Effector memory CD4-positive, alpha-beta T cell (primary cell): ENCODE measurements around the gene GPR107.
"Not testable (repeated sequence)": the region's sequence is repeated elsewhere in the genome, so short reads cannot be mapped to it uniquely, and the experiment has no call there.

ENCODE experiments used
- DNase-seq, 3 donors: peaks; one replicate each; pipeline ENCODE4 v3.0.0-alpha.2; 2020
- H3K27ac ChIP-seq: 2 replicates; pipeline ENCODE4 v1.7.0; 2013; ENCODE audit warnings: mild to moderate bottlenecking, low read length, moderate library complexity; ENCODE audit not compliant: insufficient read depth, poor library complexity, severe bottlenecking
- H3K27me3 ChIP-seq: replicated peaks from 2 replicates; pipeline ENCODE4 v1.7.0; 2013; ENCODE audit warnings: mild to moderate bottlenecking, low read length; ENCODE audit not compliant: insufficient read depth, control insufficient read depth, poor library complexity, severe bottlenecking
- H3K36me3 ChIP-seq: 2 replicates; pipeline ENCODE4 v1.7.0; 2013; ENCODE audit warnings: mild to moderate bottlenecking, low read length, moderate library complexity; ENCODE audit not compliant: control insufficient read depth, insufficient read depth
- H3K4me1 ChIP-seq: 2 replicates; pipeline ENCODE4 v1.7.0; 2013; ENCODE audit warnings: low read length, mild to moderate bottlenecking; ENCODE audit not compliant: control insufficient read depth, insufficient read depth, poor library complexity, severe bottlenecking
- H3K4me3 ChIP-seq: 2 replicates; pipeline ENCODE4 v1.7.0; 2013; ENCODE audit warnings: low read length, low read depth, mild to moderate bottlenecking; ENCODE audit not compliant: insufficient read depth, poor library complexity, severe bottlenecking
- H3K9me3 ChIP-seq: 2 replicates; pipeline ENCODE4 v1.7.0; 2013; ENCODE audit warnings: mild to moderate bottlenecking, low read length, moderate library complexity; ENCODE audit not compliant: control insufficient read depth

GPR107 gene

DNA sequence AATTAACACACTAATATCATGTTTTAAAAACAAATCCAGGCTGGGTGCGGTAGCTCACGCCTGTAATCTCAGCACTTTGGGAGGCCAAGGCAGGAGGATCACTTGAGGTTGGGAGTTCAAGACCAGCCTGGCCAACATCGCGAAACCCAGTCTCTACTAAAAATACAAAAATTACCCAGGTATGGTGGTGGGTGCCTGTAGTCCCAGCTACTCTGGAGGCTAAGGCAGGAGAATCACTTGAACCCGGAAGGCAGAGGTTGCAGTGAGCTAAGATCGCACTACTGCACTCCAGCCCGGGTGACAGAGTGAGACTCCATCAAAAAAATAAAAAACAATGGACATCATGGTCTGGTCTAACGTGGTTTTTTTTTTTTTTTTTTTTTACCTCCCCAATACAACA, 36.2 kb upstream of the GPR107 start:
- Histone ChIP-seq H3K27ac (peak overlapping the region; percentile 33), H3K36me3 (peaks cover 10% of the 10 kb centered on the region), H3K4me1 (peaks cover 13% of the 10 kb centered on the region)
- not testable (repeated sequence) for H3K4me3 ChIP-seq, H3K27me3 ChIP-seq, DNase-seq, H3K9me3 ChIP-seq

DNA sequence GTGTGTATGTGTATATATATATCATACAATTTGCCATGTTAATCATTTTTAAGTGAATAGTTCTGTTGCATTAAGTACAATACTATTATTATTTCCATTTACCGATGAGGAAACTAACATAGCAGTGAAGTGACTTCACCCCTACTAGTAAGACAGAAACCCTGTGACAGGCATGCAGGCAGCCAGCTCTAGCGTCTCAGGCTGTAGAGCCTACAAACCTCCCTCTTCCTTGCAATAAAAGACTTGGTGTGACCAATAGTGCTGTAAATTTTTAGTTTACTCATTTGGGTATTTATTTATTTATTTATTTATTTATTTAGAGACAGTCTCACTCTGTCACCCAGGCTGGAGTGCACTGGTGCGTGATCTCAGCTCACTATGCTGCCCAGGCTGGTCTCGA, 35.4 kb upstream of the GPR107 start:
- H3K4me1 ChIP-seq: peaks cover 18% of the 10 kb centered on the region
- no peak overlapping the region for H3K27ac ChIP-seq
- no peak for DNase-seq
- no peaks in the 10 kb centered on the region for H3K27me3 ChIP-seq
- H3K4me3 ChIP-seq: no peak overlapping the region
- peaks cover 10% of the 10 kb centered on the region for H3K36me3 ChIP-seq
- H3K9me3 ChIP-seq: peaks cover 5% of the 10 kb centered on the region

DNA sequence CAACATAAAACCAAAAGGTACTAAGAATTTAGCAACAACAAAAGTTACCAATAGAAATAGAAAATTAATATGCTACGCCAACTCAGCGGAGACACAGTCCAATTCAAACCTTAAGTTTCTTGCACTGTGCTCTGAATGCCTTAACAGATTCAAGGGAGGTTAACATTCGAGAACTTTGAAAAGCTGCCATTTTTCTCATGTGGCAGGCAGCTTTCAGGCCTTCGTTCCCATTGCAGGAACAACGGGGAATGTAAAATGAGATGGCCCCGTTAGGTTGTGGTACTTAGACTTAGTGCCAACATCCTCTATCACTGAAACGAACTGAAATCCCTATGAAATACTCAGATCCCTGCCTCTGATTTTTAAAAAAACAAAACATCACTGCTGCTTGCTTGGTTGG, 33.1 kb upstream of the GPR107 start:
- no peak for DNase-seq
- Histone ChIP-seq H3K4me1 (peaks cover 22% of the 10 kb centered on the region), H3K9me3 (peaks cover 5% of the 10 kb centered on the region), H3K27me3 (no peaks in the 10 kb centered on the region), H3K4me3 (no peak overlapping the region), H3K36me3 (peaks cover 10% of the 10 kb centered on the region), H3K27ac (no peak overlapping the region)

DNA sequence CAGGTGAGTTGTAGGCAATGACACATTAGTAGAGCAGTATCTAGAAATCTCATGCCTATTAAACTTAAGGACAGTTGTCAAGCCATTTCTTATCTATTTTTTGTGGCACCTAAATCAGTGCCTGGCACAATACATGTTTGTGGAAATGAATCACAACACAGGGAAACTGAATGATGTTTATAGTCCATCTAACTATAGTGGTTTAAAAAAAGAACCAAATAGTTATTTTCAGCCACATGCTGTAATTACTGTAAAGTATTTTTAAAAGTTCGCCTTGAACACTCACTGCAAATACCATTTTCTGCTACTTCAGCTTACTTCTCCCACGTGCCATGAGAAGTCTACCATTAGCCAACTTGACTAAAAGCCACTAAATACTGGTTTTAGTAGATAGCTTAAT, 32.6 kb upstream of the GPR107 start:
- DNase-seq: no peak

DNA sequence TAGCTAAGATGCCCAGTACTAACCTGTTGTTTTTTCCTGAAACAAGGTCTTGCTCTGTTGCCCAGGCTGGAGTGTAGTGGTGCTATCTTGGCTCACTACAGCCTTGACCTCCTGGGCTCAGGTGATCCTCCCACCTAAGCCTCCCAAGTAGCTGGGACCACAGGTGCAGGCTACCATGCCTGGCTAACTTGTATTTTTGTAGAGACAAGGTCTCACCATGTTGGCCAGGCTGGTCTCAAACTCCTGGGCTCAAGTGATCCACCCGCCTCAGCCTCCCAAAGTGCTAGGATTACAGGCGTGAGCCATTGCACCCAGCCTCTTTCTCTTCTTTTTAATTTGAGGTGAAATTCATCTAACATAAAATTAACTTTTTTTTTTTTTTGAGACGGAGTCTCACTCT, 31.9 kb upstream of the GPR107 start:
- not testable (repeated sequence) for H3K4me3 ChIP-seq, H3K27ac ChIP-seq, DNase-seq, H3K36me3 ChIP-seq, H3K27me3 ChIP-seq, H3K9me3 ChIP-seq
- H3K4me1 ChIP-seq: peaks cover 29% of the 10 kb centered on the region

More for the DNA sequence above, 32.6 kb upstream of the GPR107 start:
- Histone ChIP-seq H3K4me1 (peaks cover 23% of the 10 kb centered on the region), H3K9me3 (peaks cover 3% of the 10 kb centered on the region), H3K27me3 (no peaks in the 10 kb centered on the region), H3K4me3 (no peak overlapping the region), H3K27ac (no peak overlapping the region), H3K36me3 (peaks cover 8% of the 10 kb centered on the region)

DNA sequence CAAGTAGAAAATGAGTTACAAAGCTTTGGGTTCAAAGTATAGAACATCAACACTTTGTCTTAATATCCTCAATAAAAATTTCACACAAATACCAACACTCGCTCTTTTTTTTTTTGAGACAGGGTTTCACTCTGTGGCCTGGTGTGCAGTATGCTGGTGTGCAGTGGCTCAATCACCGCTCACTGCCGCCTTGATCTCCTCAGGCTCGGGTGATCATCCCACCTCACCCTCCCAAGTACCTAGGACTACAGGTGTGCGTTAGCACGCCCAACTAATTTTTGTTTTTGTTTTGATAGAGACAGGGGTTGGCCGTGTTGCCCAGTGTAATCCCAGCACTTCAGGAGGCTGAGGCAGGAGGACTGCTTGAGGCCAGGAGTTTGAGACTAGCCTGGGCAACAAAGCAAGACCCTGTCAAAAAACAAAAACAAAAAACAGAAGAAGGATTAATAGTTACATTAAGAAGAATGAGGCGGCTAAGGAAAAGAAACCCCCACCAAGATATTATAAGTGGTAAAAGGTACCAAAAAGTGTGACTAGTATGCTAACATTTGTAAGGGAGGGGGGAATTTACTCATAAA, 31.1 kb upstream of the GPR107 start:
- Histone ChIP-seq H3K36me3 (peaks cover 4% of the 10 kb centered on the region), H3K4me3 (no peak overlapping the region), H3K4me1 (peaks cover 37% of the 10 kb centered on the region), H3K9me3 (no peaks in the 10 kb centered on the region), H3K27me3 (no peaks in the 10 kb centered on the region), H3K27ac (peak overlapping the region; percentile 44)
- DNase-seq: no peak

DNA sequence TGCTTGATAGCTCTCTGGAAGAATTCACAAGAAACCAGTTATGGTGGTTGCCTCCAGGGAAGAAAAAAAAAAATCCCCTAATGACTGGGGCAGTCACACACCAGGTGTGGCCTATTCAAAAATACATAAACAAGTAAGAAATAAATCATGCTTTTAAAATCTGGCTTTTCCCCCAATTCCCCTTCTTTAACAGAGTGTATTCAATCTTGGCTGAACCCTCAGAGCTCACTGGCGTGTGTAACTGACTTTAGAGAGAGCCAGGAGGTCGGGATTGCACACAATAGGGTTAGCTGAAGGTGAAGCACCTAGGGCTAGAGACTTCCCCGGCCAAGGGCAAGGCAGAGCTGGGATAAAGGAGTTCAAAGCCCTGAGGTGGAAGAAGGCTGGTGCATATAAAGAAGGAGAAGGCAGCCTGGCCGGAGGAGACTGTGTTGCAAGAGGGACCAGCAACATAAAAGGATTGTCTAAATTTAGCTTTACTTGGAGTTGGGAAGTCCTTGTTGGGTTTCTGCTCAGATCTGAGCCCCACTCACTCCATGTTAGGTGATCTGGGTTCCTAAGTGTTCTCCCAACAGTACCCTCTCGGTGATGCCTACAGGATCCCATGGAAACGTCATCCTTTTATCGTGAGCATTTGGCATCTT, 30.4 kb upstream of the GPR107 start:
- Histone ChIP-seq H3K9me3 (no peaks in the 10 kb centered on the region), H3K36me3 (peaks cover 5% of the 10 kb centered on the region), H3K27ac (peak overlapping the region; percentile 44), H3K27me3 (no peaks in the 10 kb centered on the region), H3K4me3 (no peak overlapping the region), H3K4me1 (peaks cover 41% of the 10 kb centered on the region)
- DNase-seq: no peak

DNA sequence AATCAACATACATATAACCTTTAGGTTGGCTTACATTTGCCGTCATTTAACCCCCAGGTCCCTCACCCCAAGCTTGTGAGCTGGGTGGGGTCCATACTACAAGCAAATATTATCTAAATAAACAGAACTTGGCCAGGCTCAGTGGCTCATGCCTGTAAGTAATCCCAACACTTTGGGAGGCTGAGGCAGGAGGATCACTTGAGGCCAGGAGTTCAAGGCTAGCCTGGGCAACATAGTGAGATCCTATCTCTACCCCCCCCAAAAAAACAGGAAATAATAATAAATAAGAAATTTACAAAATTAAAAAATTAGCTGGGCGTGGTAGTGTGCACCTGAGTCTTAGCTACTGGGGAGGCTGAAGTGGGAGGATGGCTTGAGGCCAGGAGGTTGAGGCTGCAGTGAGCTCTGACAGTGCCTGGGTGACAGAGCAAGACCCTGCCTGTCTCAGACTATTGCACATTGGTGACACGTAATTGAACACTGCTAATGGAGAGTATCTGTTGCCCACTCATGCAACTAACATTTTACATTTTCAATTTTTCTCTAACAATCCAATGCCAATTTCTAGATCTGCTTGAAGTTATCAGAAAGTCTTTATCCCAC, 29.6 kb upstream of the GPR107 start:
- Histone ChIP-seq H3K4me1 (peaks cover 45% of the 10 kb centered on the region), H3K9me3 (no peaks in the 10 kb centered on the region), H3K27ac (peak overlapping the region; percentile 44), H3K4me3 (no peak overlapping the region), H3K27me3 (no peaks in the 10 kb centered on the region), H3K36me3 (peaks cover 5% of the 10 kb centered on the region)
- DNase-seq: no peak

DNA sequence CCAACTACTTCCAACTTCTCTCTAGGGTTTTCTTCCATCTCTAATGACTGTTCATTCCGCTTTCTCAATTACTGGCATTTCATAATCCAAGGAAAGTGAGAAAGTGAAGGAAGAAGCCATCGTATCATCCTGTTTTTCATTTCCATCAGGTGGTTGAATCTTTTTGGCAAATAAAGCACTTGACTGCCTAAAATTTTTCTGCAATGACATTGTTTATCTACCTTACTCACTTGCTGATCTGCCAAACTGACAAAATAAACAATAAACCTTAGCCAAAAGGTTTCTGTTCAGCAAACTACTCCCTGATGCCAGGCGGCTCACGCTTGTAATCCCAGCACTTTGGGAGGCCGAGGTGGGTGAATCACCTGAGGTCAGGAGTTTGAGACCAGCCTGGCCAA, 29.1 kb upstream of the GPR107 start:
- H3K27ac ChIP-seq: no peak overlapping the region
- H3K4me1 ChIP-seq: peaks cover 49% of the 10 kb centered on the region
- H3K9me3 ChIP-seq: no peaks in the 10 kb centered on the region
- H3K27me3 ChIP-seq: no peaks in the 10 kb centered on the region
- H3K4me3 ChIP-seq: no peak overlapping the region
- no peak for DNase-seq
- peaks cover 5% of the 10 kb centered on the region for H3K36me3 ChIP-seq

DNA sequence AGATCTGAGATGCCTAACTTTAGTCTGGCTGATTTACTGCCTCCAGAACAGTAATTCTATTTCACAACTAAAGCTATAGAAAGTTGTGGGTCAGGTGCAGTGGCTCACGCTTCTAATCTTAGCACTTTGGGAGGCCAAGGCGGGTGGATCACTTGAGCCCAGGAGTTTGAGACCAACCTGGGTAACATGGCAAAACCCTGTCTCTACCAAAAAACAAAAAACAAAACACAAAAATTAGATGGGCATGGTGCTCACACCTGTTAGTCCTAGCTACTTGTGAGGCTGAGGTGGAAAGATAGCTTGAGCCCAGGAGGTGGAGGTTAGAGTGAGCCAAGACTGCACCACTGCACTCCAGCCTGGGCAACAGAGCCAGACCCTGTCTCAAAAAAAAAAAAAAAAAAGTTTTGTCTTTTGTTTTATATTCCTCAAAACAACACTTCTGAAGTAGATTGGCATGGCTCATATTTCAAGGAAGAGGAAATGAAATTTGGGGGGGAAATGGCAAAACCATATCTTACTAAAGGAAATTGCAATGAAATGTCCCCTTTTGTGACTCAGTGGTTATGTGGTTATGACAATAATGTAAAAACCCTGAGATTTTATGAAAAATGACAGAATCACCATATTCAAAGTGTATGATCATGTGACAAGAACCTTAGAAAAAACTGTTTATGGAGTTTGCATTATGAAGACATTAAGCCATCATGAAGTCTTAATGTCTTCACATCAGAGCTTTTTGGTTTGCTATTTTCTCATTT, 26.9 kb upstream of the GPR107 start:
- Histone ChIP-seq H3K27ac (peak overlapping the region; percentile 50), H3K27me3 (no peaks in the 10 kb centered on the region), H3K4me1 (peaks cover 56% of the 10 kb centered on the region), H3K4me3 (no peak overlapping the region), H3K36me3 (peaks cover 5% of the 10 kb centered on the region), H3K9me3 (no peaks in the 10 kb centered on the region)
- no peak for DNase-seq
